GM19438 (cell line): ENCODE measurements around the gene RPRD1B.
"Not testable (repeated sequence)": the region's sequence is repeated elsewhere in the genome, so short reads cannot be mapped to it uniquely, and the experiment has no call there.

Experiments used
- ATAC-seq: cut with Tn5 transposase; IDR thresholded peaks from one replicate; pipeline ENCODE4 v1.9.1; 2021; ENCODE audit warnings: low read depth; ENCODE audit not compliant: unreplicated experiment

RPRD1B gene

GRCh38 chr20:38095017-38095686, 61.6 kb downstream of the RPRD1B start:
- ATAC-seq, result no peak

GRCh38 chr20:38098952-38099351, 65.4 kb downstream of the RPRD1B start:
- no peak for ATAC-seq

GRCh38 chr20:38102206-38102605, 68.7 kb downstream of the RPRD1B start:
- ATAC-seq, result not testable (repeated sequence)

GRCh38 chr20:38104285-38104684, 70.7 kb downstream of the RPRD1B start:
- no peak for ATAC-seq

- ATAC-seq, result no peak
These were observed 72.9 kb downstream of the RPRD1B start for GRCh38 chr20:38106461-38106860.

- ATAC-seq, result not testable (repeated sequence)
These were observed 73.8 kb downstream of the RPRD1B start for GRCh38 chr20:38107386-38107785.

GRCh38 chr20:38107916-38108315, 74.4 kb downstream of the RPRD1B start:
- not testable (repeated sequence) for ATAC-seq

- ATAC-seq, result no peak
These were observed 75.0 kb downstream of the RPRD1B start for GRCh38 chr20:38108438-38108985.

- no peak for ATAC-seq
These were observed 75.5 kb downstream of the RPRD1B start for GRCh38 chr20:38108986-38109541.

- ATAC-seq, result no peak
These were observed 76.3 kb downstream of the RPRD1B start for GRCh38 chr20:38109591-38110524.

GRCh38 chr20:38110525-38111178, 77.1 kb downstream of the RPRD1B start:
- ATAC-seq, result no peak

GRCh38 chr20:38111366-38112232, 78.1 kb downstream of the RPRD1B start:
- ATAC-seq, result no peak

GRCh38 chr20:38112261-38112929, 78.8 kb downstream of the RPRD1B start:
- ATAC-seq, result no peak

GRCh38 chr20:38112930-38113294, 79.4 kb downstream of the RPRD1B start:
- no peak for ATAC-seq

- ATAC-seq, result no peak
These were observed 80.1 kb downstream of the RPRD1B start for GRCh38 chr20:38113401-38114325.

GRCh38 chr20:38114353-38114791, 80.8 kb downstream of the RPRD1B start:
- ATAC-seq, result no peak

GRCh38 chr20:38115205-38115604, 81.7 kb downstream of the RPRD1B start:
- no peak for ATAC-seq

GRCh38 chr20:38115896-38116295, 82.3 kb downstream of the RPRD1B start:
- ATAC-seq, result no peak
